Measurements from ENCODE around the gene EEIG2.

Gene EEIG2

GRCh38 chr1:108527837-108528236 lies 32.1 kb upstream of the EEIG2 start:
- Histone ChIP-seq H3K27me3 (ENCODE audit: insufficient read depth, low read length) (no peaks in the 10 kb centered on the region), H3K4me3 (ENCODE audit: low read depth, low read length, poor library complexity, severe bottlenecking) (no peak overlapping the region), H3K4me2 (ENCODE audit: low read length) (no peak overlapping the region), H3K36me3 (ENCODE audit: insufficient read depth, low read length) (no peaks in the 10 kb centered on the region), H3K9ac (ENCODE audit: low read length) (no peak overlapping the region), H3K27ac (ENCODE audit: low read depth, low read length, poor library complexity, severe bottlenecking) (no peak overlapping the region), H2AFZ (ENCODE audit: low read length) (no peak overlapping the region), H3K79me2 (ENCODE audit: insufficient read depth, low read length) (no peaks in the 10 kb centered on the region), H3K4me1 (ENCODE audit: insufficient read depth, low read length, severe bottlenecking) (no peaks in the 10 kb centered on the region), H3K9me2 (ENCODE audit: low read depth, low read length) (no peaks in the 10 kb centered on the region), H4K20me1 (ENCODE audit: insufficient read depth, low read length) (no peaks in the 10 kb centered on the region), H3K9me3 (ENCODE audit: low read length) (0 out of 2 replicates have a peak, but pooled peaks cover 2% of the 10 kb centered on the region), H3F3A (ENCODE audit: insufficient read depth, low read length) (no peaks in the 10 kb centered on the region)
- TF ChIP-seq EZH2 (IDR thresholded peaks at IDR 0.05; ENCODE audit: borderline replicate concordance, low read length) (no peak), CTCF (IDR thresholded peaks at IDR 0.05; ENCODE audit: low read length) (no peak)

GRCh38 chr1:108531444-108531843 lies 28.5 kb upstream of the EEIG2 start:
- H3K27ac ChIP-seq (ENCODE audit: low read depth, low read length, poor library complexity, severe bottlenecking), result no peak overlapping the region
- no peaks in the 10 kb centered on the region for H3K27me3 ChIP-seq (ENCODE audit: insufficient read depth, low read length)
- no peak overlapping the region for H3K4me2 ChIP-seq (ENCODE audit: low read length)
- H3F3A ChIP-seq (ENCODE audit: insufficient read depth, low read length), result no peaks in the 10 kb centered on the region
- no peaks in the 10 kb centered on the region for H3K9me2 ChIP-seq (ENCODE audit: low read depth, low read length)
- TF ChIP-seq EZH2 (IDR thresholded peaks at IDR 0.05; ENCODE audit: borderline replicate concordance, low read length), result no peak
- no peak for TF ChIP-seq CTCF (IDR thresholded peaks at IDR 0.05; ENCODE audit: low read length)
- H3K79me2 ChIP-seq (ENCODE audit: insufficient read depth, low read length), result no peaks in the 10 kb centered on the region
- no peaks in the 10 kb centered on the region for H3K4me1 ChIP-seq (ENCODE audit: insufficient read depth, low read length, severe bottlenecking)
- no peaks in the 10 kb centered on the region for H4K20me1 ChIP-seq (ENCODE audit: insufficient read depth, low read length)
- no peaks in the 10 kb centered on the region; the same call in 1 of the 2 replicates for H3K36me3 ChIP-seq (ENCODE audit: insufficient read depth, low read length)
- H3K9me3 ChIP-seq (ENCODE audit: low read length), result no peaks in the 10 kb centered on the region
- H3K4me3 ChIP-seq (ENCODE audit: low read depth, low read length, poor library complexity, severe bottlenecking), result no peak overlapping the region
- H2AFZ ChIP-seq (ENCODE audit: low read length), result no peak overlapping the region
- no peak overlapping the region for H3K9ac ChIP-seq (ENCODE audit: low read length)

- no peaks in the 10 kb centered on the region for H3K27me3 ChIP-seq (ENCODE audit: insufficient read depth, low read length)
- H2AFZ ChIP-seq (ENCODE audit: low read length), result no peak overlapping the region
- H4K20me1 ChIP-seq (ENCODE audit: insufficient read depth, low read length), result no peaks in the 10 kb centered on the region
- no peak overlapping the region for H3K27ac ChIP-seq (ENCODE audit: low read depth, low read length, poor library complexity, severe bottlenecking)
- no peaks in the 10 kb centered on the region for H3F3A ChIP-seq (ENCODE audit: insufficient read depth, low read length)
- no peak overlapping the region for H3K4me2 ChIP-seq (ENCODE audit: low read length)
- TF ChIP-seq EZH2 (IDR thresholded peaks at IDR 0.05; ENCODE audit: borderline replicate concordance, low read length) (no peak), CTCF (IDR thresholded peaks at IDR 0.05; ENCODE audit: low read length) (no peak)
- H3K36me3 ChIP-seq (ENCODE audit: insufficient read depth, low read length), result no peaks in the 10 kb centered on the region; the same call in 1 of the 2 replicates
- no peaks in the 10 kb centered on the region for H3K9me2 ChIP-seq (ENCODE audit: low read depth, low read length)
- H3K9me3 ChIP-seq (ENCODE audit: low read length), result no peaks in the 10 kb centered on the region
- no peak overlapping the region for H3K4me3 ChIP-seq (ENCODE audit: low read depth, low read length, poor library complexity, severe bottlenecking)
- H3K9ac ChIP-seq (ENCODE audit: low read length), result no peak overlapping the region
- H3K4me1 ChIP-seq (ENCODE audit: insufficient read depth, low read length, severe bottlenecking), result no peaks in the 10 kb centered on the region
- H3K79me2 ChIP-seq (ENCODE audit: insufficient read depth, low read length), result no peaks in the 10 kb centered on the region
Measured at GRCh38 chr1:108532730-108533129, 27.2 kb upstream of the EEIG2 start.

Data from OCI-LY1 (cell line).